Stimulated activated CD4-positive, alpha-beta T cell treated with anti-CD3 and anti-CD28 coated beads, Interleukin-2, amount 100 ng/mL, for 48 hours (primary cell): ENCODE results near the gene ARL4A.

ENCODE experiments used
- DNase-seq, 2 donors: peaks; one replicate each; pipeline ENCODE4 v3.0.0-alpha.2; 2020

ARL4A gene

DNA sequence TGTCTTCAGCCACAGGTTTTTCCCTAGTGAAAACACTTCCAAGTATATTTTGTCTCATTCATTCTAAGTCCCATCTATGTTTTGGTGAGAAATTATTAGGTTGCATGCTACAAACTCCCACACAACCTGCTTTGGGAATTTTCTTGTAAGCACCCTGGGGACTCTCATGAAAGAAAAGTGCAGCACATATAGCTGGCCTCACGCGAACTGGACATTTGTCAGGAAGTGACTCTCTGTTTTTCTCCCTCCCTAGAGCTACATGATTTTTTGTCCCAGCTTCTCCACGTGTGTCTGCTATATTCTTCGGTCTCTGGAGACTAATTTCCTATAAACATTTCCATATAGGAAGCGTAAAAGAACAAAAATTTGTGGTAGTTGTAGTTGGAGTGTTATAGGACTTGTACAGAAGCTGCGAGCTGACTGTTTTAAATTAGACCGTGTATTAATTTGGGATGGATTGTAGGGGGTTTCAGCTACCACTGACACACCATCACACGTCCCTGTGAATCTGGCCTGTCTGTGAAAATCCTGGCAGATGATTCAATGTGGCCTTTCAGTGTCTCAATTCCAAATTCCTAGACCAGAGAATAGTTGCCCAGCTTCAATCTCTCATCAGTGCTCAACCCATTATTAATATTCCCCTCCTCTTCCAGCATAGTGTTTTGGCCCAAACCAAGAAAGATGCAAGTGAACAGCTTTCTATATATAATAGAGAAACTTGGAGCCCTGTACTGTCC, 40.2 kb downstream of the ARL4A start:
- DNase-seq: no peak

DNA sequence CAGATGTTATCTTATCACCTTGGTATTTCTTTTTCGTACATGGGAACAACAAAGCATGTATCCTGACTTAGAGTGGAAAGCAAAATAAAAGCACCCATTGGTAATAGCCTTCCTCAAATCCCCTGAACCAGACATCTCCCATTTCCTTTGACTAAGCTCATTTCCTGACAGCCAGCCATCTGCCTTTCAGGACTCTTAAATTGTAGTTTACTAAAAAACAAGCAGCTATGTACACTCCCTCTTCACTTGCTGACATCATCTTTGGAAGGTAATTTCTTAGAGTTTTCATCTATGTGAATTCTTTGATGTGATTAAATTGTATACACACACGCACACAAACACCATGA, 40.7 kb downstream of the ARL4A start:
- no peak for DNase-seq

DNA sequence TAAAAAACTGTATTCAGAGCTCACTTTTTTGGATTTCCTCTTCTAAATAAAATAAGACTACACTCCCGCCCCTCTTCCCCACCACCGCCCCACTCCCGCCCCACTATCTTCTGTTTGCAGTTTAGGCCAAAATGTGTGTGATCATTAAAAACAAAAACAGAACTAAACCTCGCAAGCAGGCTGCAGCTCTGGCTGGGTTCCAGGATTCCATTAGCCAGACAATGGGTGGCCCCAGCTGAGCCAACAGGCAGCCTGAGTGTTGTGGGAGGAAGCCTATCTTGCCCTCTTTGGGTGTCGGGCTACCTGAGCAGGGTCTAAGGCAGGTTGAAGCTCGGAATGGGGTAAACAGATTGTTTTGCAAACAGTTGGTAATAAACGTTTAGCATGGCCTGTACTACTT, 41.7 kb downstream of the ARL4A start:
- no peak for DNase-seq

DNA sequence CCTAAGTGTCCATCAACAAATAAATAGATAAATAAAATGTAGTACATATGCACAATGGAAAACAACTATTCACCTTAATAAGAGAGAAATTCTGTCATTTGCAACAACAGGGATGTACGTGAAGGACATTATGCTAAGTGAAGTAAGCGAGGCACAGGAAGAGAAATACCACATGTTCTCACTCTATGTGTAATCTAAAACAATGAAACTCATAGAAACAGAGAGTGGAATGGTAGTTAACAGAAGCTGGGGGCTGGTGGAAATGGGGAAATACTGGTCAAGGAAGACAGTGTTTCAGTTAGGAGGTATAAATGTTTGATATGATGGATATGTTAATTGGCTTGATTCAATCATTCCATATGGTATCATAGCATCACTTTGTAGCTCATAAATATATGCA, 43.1 kb downstream of the ARL4A start:
- DNase-seq: no peak

DNA sequence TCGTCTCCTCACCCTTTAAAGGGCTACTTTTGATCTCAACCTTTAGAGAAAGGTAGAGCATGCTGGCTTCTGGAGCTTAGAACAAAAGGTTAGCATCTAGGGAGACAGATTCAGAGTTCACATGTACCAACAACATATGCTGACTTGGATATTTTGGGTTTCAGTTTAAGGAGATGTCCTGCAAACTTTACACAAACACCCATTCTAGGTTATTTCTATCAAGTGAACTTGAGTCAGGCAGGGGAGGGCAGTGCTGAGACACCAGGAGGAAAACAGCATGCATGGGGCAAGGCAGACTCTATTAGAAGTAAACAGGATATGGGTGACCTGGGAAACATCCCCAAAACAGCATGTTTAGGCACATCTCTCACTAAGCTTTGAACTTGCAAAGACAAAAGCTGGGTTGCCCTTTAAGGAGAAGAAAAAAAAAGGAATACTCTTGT, 43.8 kb downstream of the ARL4A start:
- no peak for DNase-seq

DNA sequence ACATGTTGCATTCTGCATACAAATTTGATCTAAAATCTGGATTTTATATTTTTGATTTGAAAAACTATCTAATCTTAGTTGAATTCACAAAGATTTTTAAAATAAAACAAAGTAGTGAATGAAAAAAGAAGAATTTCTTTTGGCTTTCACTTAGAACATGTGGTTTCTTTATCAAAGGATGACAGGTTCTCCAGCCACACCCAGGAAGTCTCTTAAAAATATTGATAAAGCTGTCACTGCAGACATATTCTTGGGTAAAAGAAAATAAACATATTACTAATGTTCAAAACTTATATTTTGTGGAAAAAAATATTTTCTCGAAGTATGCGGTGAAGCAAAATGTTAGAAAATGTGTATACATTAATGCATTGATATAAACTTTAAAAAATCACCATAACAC, 44.3 kb downstream of the ARL4A start:
- DNase-seq: no peak

DNA sequence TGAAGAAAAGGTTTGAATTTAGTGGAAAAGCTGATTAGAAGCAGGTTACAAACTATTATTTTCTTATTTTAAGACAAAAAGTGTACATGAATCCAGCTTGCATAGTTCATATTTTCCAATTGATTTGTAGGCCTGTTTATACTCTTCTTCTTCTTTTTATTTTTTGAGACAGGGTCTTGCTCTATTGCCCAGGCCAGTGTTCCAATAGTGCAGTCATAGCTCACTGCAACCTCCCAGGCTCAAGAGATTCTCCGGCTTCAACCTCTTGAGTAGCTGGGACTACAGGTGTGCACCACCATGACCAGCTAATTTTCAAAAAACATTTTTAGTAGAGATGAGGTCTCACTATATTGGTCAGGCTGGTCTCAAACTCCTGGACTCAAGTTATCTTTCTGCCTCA, 45.0 kb downstream of the ARL4A start:
- no peak for DNase-seq

DNA sequence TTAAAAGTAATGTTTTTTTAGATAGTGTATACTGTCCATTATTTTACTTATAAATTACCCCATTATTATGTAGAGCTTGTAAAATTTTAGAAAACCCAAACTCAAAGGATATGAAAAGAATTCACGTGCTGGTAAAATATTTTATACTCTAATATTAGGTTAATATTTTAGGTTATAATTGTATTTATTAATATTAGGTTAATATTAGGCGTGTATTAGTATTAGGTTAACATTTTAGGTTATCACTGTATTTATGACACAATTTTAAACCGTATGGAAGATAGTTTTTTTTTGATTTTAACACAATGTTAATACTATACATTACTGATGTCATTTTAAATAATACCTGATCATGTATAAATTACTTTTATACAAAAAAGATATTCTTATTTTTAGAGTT, 48.5 kb downstream of the ARL4A start:
- no peak for DNase-seq

DNA sequence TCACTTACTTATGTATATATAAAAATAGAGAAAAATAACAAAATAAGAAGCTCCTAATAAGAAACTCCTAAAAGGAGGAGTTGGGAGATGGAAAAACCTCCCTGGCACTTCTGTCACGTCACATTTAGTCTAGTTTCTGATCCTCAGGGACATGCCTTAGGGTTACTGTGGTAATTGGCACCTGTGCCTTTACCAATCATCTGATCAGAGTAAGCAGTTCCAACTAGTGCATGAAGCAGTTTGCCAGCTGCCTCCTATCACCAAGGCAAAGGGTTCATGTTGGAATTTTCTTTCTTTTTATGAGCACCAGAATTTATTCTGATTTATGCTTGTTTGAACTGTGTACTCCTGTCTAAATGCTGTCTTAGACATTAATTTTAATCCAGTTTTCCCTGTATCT, 49.9 kb downstream of the ARL4A start:
- DNase-seq: no peak

DNA sequence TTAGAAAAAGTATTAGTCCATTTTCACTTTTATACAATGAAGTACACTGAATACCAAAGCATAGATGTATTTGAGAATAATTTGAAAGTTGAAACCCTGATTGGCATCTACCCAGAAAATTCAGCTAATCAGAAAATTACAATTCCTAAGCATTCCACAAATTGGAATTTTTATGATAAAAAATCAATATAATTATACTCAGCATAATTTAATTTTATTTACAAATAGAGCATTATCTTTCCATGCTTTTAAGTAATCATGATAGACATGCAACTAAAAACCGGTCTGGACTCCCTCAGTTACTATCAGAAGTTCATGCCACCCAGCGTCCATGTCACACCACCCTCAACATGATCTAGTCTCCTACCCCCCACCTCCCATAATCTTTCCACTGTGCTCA, 50.4 kb downstream of the ARL4A start:
- DNase-seq: no peak

DNA sequence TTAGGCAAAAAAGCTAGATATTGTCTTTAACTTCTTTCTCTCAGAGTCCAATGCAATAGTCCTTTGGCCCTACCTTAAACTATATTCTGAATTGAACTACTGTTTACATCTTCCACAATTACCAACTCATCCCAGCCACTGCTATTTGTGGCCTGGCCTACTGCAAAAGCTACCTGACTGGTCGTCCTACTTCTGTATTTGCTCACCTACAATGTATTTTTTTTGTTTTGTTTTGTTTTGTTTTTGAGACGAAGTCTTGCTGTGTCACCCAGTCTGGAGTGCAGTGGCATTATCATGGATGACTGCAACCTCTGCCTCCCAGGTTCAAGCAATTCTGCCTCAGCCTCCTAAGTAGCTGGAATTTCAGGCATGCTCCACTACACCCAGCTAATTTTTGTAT, 51.2 kb downstream of the ARL4A start:
- DNase-seq: no peak
